NB4 (cell line): ENCODE data around the gene MAN1A1.

Experiments
- DNase-seq: peaks from one replicate; pipeline ENCODE4 v3.0.0; 2010; ENCODE audit warnings: low read depth
- H3K4me3 ChIP-seq: one replicate; pipeline ENCODE4 v1.5.1; 2011; ENCODE audit warnings: mild to moderate bottlenecking, low read depth, low read length, moderate library complexity
- CTCF ChIP-seq: IDR thresholded peaks from one replicate; pipeline ENCODE4 v1.5.1; 2012; ENCODE audit warnings: low read depth, low read length
- MYC ChIP-seq: IDR thresholded peaks from 2 replicates; pipeline ENCODE4 v1.6.1; 2011; ENCODE audit warnings: low read depth, low read length
- POLR2A ChIP-seq: IDR thresholded peaks from 2 replicates; pipeline ENCODE4 v1.6.1; 2011; ENCODE audit warnings: mild to moderate bottlenecking; ENCODE audit not compliant: insufficient read length; ENCODE audit errors: extremely low read depth
- TF ChIP-seq, protein P1 (sequence below): IDR thresholded peaks from 2 replicates; pipeline ENCODE4 v1.6.1; 2011; ENCODE audit warnings: low read depth, low read length

Gene MAN1A1

GRCh38 chr6:119241540-119242309, 107.8 kb downstream of the MAN1A1 start:
- DNase-seq: no peak
- no peak overlapping the region for H3K4me3 ChIP-seq
- TF ChIP-seq, protein P1, sequence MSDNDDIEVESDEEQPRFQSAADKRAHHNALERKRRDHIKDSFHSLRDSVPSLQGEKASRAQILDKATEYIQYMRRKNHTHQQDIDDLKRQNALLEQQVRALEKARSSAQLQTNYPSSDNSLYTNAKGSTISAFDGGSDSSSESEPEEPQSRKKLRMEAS: no peak
- TF ChIP-seq POLR2A (no peak), CTCF (no peak), MYC (no peak)

GRCh38 chr6:119241111-119241465, 108.5 kb downstream of the MAN1A1 start:
- no peak overlapping the region for H3K4me3 ChIP-seq
- DNase-seq: no peak
- TF ChIP-seq CTCF (no peak), MYC (no peak), POLR2A (no peak)
- TF ChIP-seq, protein P1: no peak

- no peak for DNase-seq
- no peak overlapping the region for H3K4me3 ChIP-seq
- TF ChIP-seq, protein P1: no peak
- no peak for TF ChIP-seq POLR2A
- no peak for TF ChIP-seq CTCF
- TF ChIP-seq MYC: no peak
These were observed 109.1 kb downstream of the MAN1A1 start for GRCh38 chr6:119240257-119241110.

GRCh38 chr6:119237177-119237715, 112.3 kb downstream of the MAN1A1 start:
- TF ChIP-seq, protein P1: no peak
- DNase-seq: no peak
- no peak overlapping the region for H3K4me3 ChIP-seq

DNA sequence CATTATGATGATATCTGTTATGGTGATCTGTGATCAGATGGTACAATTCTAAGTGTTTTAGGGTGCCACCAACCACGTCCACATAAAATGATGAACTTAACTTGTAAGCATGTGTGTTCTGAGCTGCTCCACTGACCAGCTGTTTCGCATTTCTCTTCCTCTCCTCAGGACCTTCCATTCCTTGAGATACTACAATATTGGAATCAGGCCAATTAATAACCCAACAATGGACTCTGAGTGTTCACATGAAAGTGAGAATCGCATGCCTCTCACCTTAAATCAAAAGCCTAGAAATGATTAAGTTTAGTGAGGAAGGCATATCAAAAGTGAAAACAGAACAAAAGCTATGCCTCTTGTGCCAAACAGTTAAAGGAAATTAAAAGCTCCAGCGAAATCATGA, 114.6 kb downstream of the MAN1A1 start:
- H3K4me3 ChIP-seq: no peak overlapping the region
- no peak for DNase-seq
- TF ChIP-seq CTCF: no peak
- TF ChIP-seq, protein P1: no peak
- no peak for TF ChIP-seq POLR2A
- TF ChIP-seq MYC: no peak

GRCh38 chr6:119234457-119234856, 115.1 kb downstream of the MAN1A1 start:
- H3K4me3 ChIP-seq: no peak overlapping the region
- DNase-seq: no peak
- TF ChIP-seq, protein P1: no peak
- TF ChIP-seq CTCF: no peak
- no peak for TF ChIP-seq MYC
- no peak for TF ChIP-seq POLR2A
